Bronchial epithelial cell (primary cell): ENCODE results near the gene XPR1. TPM values are rescaled to one million over a fixed set of nuclear protein-coding genes. Genes with fewer than 3 reads are reported as not detected.

Source experiments
- DNase-seq: peaks from one replicate; pipeline ENCODE4 v3.0.0-alpha.2; 2010; ENCODE audit warnings: low read depth
- FAIRE-seq: peaks from 2 replicates; lab custom pipeline; 2011; peaks lifted over from hg19 to GRCh38; lab: Jason Lieb, UNC
- H3K27me3 ChIP-seq: 2 replicates; pipeline ENCODE4 v1.5.1; 2011; ENCODE audit warnings: low read length; ENCODE audit not compliant: control insufficient read depth, insufficient read depth
- H3K36me3 ChIP-seq: 2 replicates; pipeline ENCODE4 v1.5.1; 2011; ENCODE audit warnings: low read length; ENCODE audit not compliant: control insufficient read depth, insufficient read depth
- H3K4me3 ChIP-seq: 2 replicates; pipeline ENCODE4 v1.5.1; 2011; ENCODE audit warnings: mild to moderate bottlenecking, low read depth, low read length, control low read depth
- CTCF ChIP-seq: IDR thresholded peaks from 2 replicates; pipeline ENCODE4 v1.5.1; 2011; ENCODE audit warnings: mild to moderate bottlenecking, moderate library complexity, low read length, control low read depth, inconsistent platforms; ENCODE audit not compliant: insufficient read depth, severe bottlenecking
- total RNA-seq: library from RNA; depleted of rRNA; stranded (reverse); fragments of >200 nt; gene quantifications from 2 replicates; pipeline ENCODE4 v1.2.1, GENCODE V29; 2014

The XPR1 gene
- total RNA-seq, 1 donor from 2014 or later = 35.0 TPM

GRCh38 chr1:180793451-180793850 lies 161.6 kb downstream of the XPR1 start:
- FAIRE-seq = no peak
- TF ChIP-seq CTCF = no peak
- no peaks in the 10 kb centered on the region for H3K36me3 ChIP-seq
- H3K4me3 ChIP-seq = no peak overlapping the region
- no peaks in the 10 kb centered on the region for H3K27me3 ChIP-seq
- peak; percentile 24 for DNase-seq

- FAIRE-seq = no peak
- no peaks in the 10 kb centered on the region for H3K36me3 ChIP-seq
- DNase-seq = no peak
- no peak for TF ChIP-seq CTCF
- H3K4me3 ChIP-seq = no peak overlapping the region
- no peaks in the 10 kb centered on the region for H3K27me3 ChIP-seq
These were observed 165.2 kb downstream of the XPR1 start for GRCh38 chr1:180796897-180797640.

- no peak for FAIRE-seq
These were observed 169.1 kb downstream of the XPR1 start for GRCh38 chr1:180800945-180801344.

GRCh38 chr1:180802813-180803212 lies 171.0 kb downstream of the XPR1 start:
- no peak for TF ChIP-seq CTCF
- peaks cover 2% of the 10 kb centered on the region for H3K36me3 ChIP-seq
- DNase-seq = no peak
- H3K27me3 ChIP-seq = no peaks in the 10 kb centered on the region
- FAIRE-seq = no peak
- H3K4me3 ChIP-seq = no peak overlapping the region

More at GRCh38 chr1:180800945-180801344, 169.1 kb downstream of the XPR1 start:
- H3K36me3 ChIP-seq = peaks cover 2% of the 10 kb centered on the region
- no peak for DNase-seq
- no peaks in the 10 kb centered on the region for H3K27me3 ChIP-seq
- no peak overlapping the region for H3K4me3 ChIP-seq
- no peak for TF ChIP-seq CTCF

- Histone ChIP-seq H3K4me3 (no peak overlapping the region), H3K36me3 (peaks cover 2% of the 10 kb centered on the region), H3K27me3 (no peaks in the 10 kb centered on the region)
- FAIRE-seq (no peak), DNase-seq (no peak)
- TF ChIP-seq CTCF = no peak
These were observed 173.5 kb downstream of the XPR1 start for GRCh38 chr1:180805316-180805715.

GRCh38 chr1:180811298-180811697 lies 179.5 kb downstream of the XPR1 start:
- Histone ChIP-seq H3K36me3 (no peaks in the 10 kb centered on the region), H3K4me3 (no peak overlapping the region), H3K27me3 (no peaks in the 10 kb centered on the region)
- FAIRE-seq (no peak), DNase-seq (no peak)
- no peak for TF ChIP-seq CTCF
